ENCODE measurements around the gene NUDT14. TPM values are rescaled to one million over a fixed set of nuclear protein-coding genes. Genes with fewer than 3 reads are reported as not detected.

Gene NUDT14
- total and polyA plus RNA-seq, 7 donors = 14.7 to 45.4 (median 23.3) TPM

GRCh38 chr14:105131241-105131640 lies 49.9 kb downstream of the NUDT14 start:
- ATAC-seq = no peak
- H3K4me3 ChIP-seq = no peak overlapping the region
- no peaks in the 10 kb centered on the region for H3K4me1 ChIP-seq
- TF ChIP-seq CTCF (IDR thresholded peaks at IDR 0.05) = no peak
- DNase-seq = no peak
- intact Hi-C loops (cut with DNase I) = no loop called here
- peaks cover 5% of the 10 kb centered on the region for H3K9me3 ChIP-seq
- no peaks in the 10 kb centered on the region for H3K36me3 ChIP-seq (ENCODE audit: insufficient read depth in 1 of 2, low read depth in 1 of 2)
- WGBS, 3 donors = 86 to 89% (median 88%) methylated on average over 2 of the region's 2 CpGs
- H3K27me3 ChIP-seq (ENCODE audit: insufficient read depth in 3 of 3, low read length in 2 of 3) = no peaks in the 10 kb centered on the region
- H3K27ac ChIP-seq = no peak overlapping the region

- Histone ChIP-seq H3K27ac (no peak overlapping the region), H3K9me3 (peaks cover 5% of the 10 kb centered on the region), H3K36me3 (ENCODE audit: insufficient read depth in 1 of 2, low read depth in 1 of 2) (no peaks in the 10 kb centered on the region), H3K27me3 (ENCODE audit: insufficient read depth in 3 of 3, low read length in 2 of 3) (peaks cover 0 to 4% (median 4%) of the 10 kb centered on the region in 3 donors), H3K4me1 (no peaks in the 10 kb centered on the region), H3K4me3 (no peak overlapping the region)
- 57 to 70% (median 61%) methylated on average over 5 of the region's 5 CpGs for WGBS, 3 donors
- DNase-seq (no peak), ATAC-seq (no peak)
- no peak for TF ChIP-seq CTCF (IDR thresholded peaks at IDR 0.05)
- intact Hi-C loops (cut with DNase I) = no loop called here
These were observed 53.1 kb downstream of the NUDT14 start for GRCh38 chr14:105128059-105128458.

- 17 to 22% (median 18%) methylated on average over 9 of the region's 9 CpGs for WGBS, 3 donors
- DNase-seq (no peak), ATAC-seq (no peak)
- no peak for TF ChIP-seq CTCF (IDR thresholded peaks at IDR 0.05)
- H3K9me3 ChIP-seq = peaks cover 14% of the 10 kb centered on the region
- no peaks in the 10 kb centered on the region for H3K36me3 ChIP-seq (ENCODE audit: insufficient read depth in 1 of 2, low read depth in 1 of 2)
- peaks cover 0 to 4% (median 4%) of the 10 kb centered on the region in 3 donors for H3K27me3 ChIP-seq (ENCODE audit: insufficient read depth in 3 of 3, low read length in 2 of 3)
- intact Hi-C loops (cut with DNase I) = no loop called here
- H3K27ac ChIP-seq = no peak overlapping the region
- H3K4me3 ChIP-seq = no peak overlapping the region
- H3K4me1 ChIP-seq = no peaks in the 10 kb centered on the region
These were observed 54.2 kb downstream of the NUDT14 start for GRCh38 chr14:105126981-105127329.

GRCh38 chr14:105126126-105126980 lies 54.8 kb downstream of the NUDT14 start:
- 49 to 61% (median 50%) methylated on average over 22 of the region's 22 CpGs for WGBS, 3 donors
- ATAC-seq = no peak
- TF ChIP-seq CTCF (IDR thresholded peaks at IDR 0.05) = no peak
- H3K27me3 ChIP-seq (ENCODE audit: insufficient read depth in 3 of 3, low read length in 2 of 3) = peaks cover 0 to 4% (median 4%) of the 10 kb centered on the region in 3 donors
- H3K9me3 ChIP-seq = peaks cover 14% of the 10 kb centered on the region
- no peak for DNase-seq
- intact Hi-C loops (cut with DNase I) = no loop called here
- H3K4me1 ChIP-seq = no peaks in the 10 kb centered on the region
- H3K27ac ChIP-seq = no peak overlapping the region
- H3K36me3 ChIP-seq (ENCODE audit: insufficient read depth in 1 of 2, low read depth in 1 of 2) = no peaks in the 10 kb centered on the region
- H3K4me3 ChIP-seq = no peak overlapping the region

All from psoas muscle (tissue), 8 donors.